CD4-positive, alpha-beta T cell treated with Interleukin-10 for 1 hour (primary cell): ENCODE results near the gene C12orf42.

ENCODE experiments used
- DNase-seq: peaks from one replicate; pipeline ENCODE4 v3.0.0-alpha.2; 2020

C12orf42 gene

GRCh38 chr12:103422746-103423515 lies 72.8 kb downstream of the C12orf42 start:
- no peak for DNase-seq

- DNase-seq, result no peak
These were observed 73.4 kb downstream of the C12orf42 start for GRCh38 chr12:103422328-103422727.

GRCh38 chr12:103421402-103421801 lies 74.4 kb downstream of the C12orf42 start:
- DNase-seq, result no peak

GRCh38 chr12:103415681-103416080 lies 80.1 kb downstream of the C12orf42 start:
- DNase-seq, result no peak

GRCh38 chr12:103401421-103401820 lies 94.3 kb downstream of the C12orf42 start:
- peak; percentile 7 for DNase-seq

GRCh38 chr12:103399986-103400385 lies 95.8 kb downstream of the C12orf42 start:
- no peak for DNase-seq

- no peak for DNase-seq
These were observed 98.2 kb downstream of the C12orf42 start for GRCh38 chr12:103397536-103397935.

- DNase-seq, result no peak
These were observed 103.0 kb downstream of the C12orf42 start for GRCh38 chr12:103392722-103393121.

GRCh38 chr12:103391103-103391502 lies 104.7 kb downstream of the C12orf42 start:
- DNase-seq, result no peak

- DNase-seq, result no peak
These were observed 108.4 kb downstream of the C12orf42 start for GRCh38 chr12:103387385-103387784.

GRCh38 chr12:103386451-103386850 lies 109.3 kb downstream of the C12orf42 start:
- DNase-seq, result no peak

GRCh38 chr12:103382736-103383346 lies 112.9 kb downstream of the C12orf42 start:
- DNase-seq, result no peak

GRCh38 chr12:103382119-103382518 lies 113.6 kb downstream of the C12orf42 start:
- DNase-seq, result no peak

GRCh38 chr12:103379670-103380069 lies 116.1 kb downstream of the C12orf42 start:
- no peak for DNase-seq

- no peak for DNase-seq
These were observed 122.7 kb downstream of the C12orf42 start for GRCh38 chr12:103373088-103373523.

- DNase-seq, result no peak
These were observed 125.8 kb downstream of the C12orf42 start for GRCh38 chr12:103369929-103370328.

- DNase-seq, result no peak
These were observed 127.6 kb downstream of the C12orf42 start for GRCh38 chr12:103368167-103368566.

- DNase-seq, result no peak
These were observed 141.4 kb downstream of the C12orf42 start for GRCh38 chr12:103354403-103354802.

- DNase-seq, result no peak
These were observed 141.9 kb downstream of the C12orf42 start for GRCh38 chr12:103353913-103354312.

- DNase-seq, result no peak
These were observed 145.7 kb downstream of the C12orf42 start for GRCh38 chr12:103350116-103350515.

- DNase-seq, result no peak
These were observed 146.8 kb downstream of the C12orf42 start for GRCh38 chr12:103348935-103349334.

GRCh38 chr12:103336940-103337339 lies 158.8 kb downstream of the C12orf42 start:
- DNase-seq, result no peak

- no peak for DNase-seq
These were observed 161.3 kb downstream of the C12orf42 start for GRCh38 chr12:103334466-103334865.

GRCh38 chr12:103333676-103334075 lies 162.1 kb downstream of the C12orf42 start:
- no peak for DNase-seq

GRCh38 chr12:103331643-103332042 lies 164.1 kb downstream of the C12orf42 start:
- DNase-seq, result no peak
